ENCODE measurements around the gene COA7. TPM values are rescaled to one million over a fixed set of nuclear protein-coding genes. Genes with fewer than 3 reads are reported as not detected.
A peak's percentile ranks its signal among the peaks of the same experiment; 100 is the strongest.
"Not testable (repeated sequence)": the region's sequence is repeated elsewhere in the genome, so short reads cannot be mapped to it uniquely, and the experiment has no call there.

COA7 gene
- total and polyA plus RNA-seq, 2 experiments from 2014 or later: 7.6 to 10.4 TPM

- Histone ChIP-seq H3K9me3 (ENCODE audit: low read depth) (no peaks in the 10 kb centered on the region), H3K36me3 (no peaks in the 10 kb centered on the region), H3K4me1 (ENCODE audit: low read depth) (peaks cover 8% of the 10 kb centered on the region), H3K27me3 (no peaks in the 10 kb centered on the region), H3K4me3 (peak within 1 kb of the TSS; percentile 78), H3K27ac (peak within 1 kb of the TSS; percentile 95)
- peak; percentile 91 to 92 for DNase-seq (ENCODE audit: low read depth in 1 of 2, low spot score in 1 of 2)
- TF ChIP-seq CTCF (IDR thresholded peaks at IDR 0.05; ENCODE audit: low read depth, low read length): no peak
These were observed 28.3 kb upstream of the COA7 start, which contains the start of gene ZYG11B for GRCh38 chr1:52726265-52727113. ZYG11B (plus strand) TSS chr1:52726453; CDS start chr1:52726654, 201 bp downstream.

GRCh38 chr1:52725903-52726264 lies 27.7 kb upstream of the COA7 start:
- Histone ChIP-seq H3K27ac (no peak overlapping the region), H3K4me3 (peak overlapping the region; percentile 78), H3K4me1 (ENCODE audit: low read depth) (peaks cover 8% of the 10 kb centered on the region), H3K36me3 (no peaks in the 10 kb centered on the region), H3K9me3 (ENCODE audit: low read depth) (no peaks in the 10 kb centered on the region), H3K27me3 (no peaks in the 10 kb centered on the region)
- DNase-seq (ENCODE audit: low read depth in 1 of 2, low spot score in 1 of 2): no peak
- TF ChIP-seq CTCF (IDR thresholded peaks at IDR 0.05; ENCODE audit: low read depth, low read length): no peak

- Histone ChIP-seq H3K27ac (no peak overlapping the region), H3K27me3 (no peaks in the 10 kb centered on the region), H3K36me3 (no peaks in the 10 kb centered on the region), H3K4me3 (no peak overlapping the region), H3K4me1 (ENCODE audit: low read depth) (peaks cover 8% of the 10 kb centered on the region), H3K9me3 (ENCODE audit: low read depth) (no peaks in the 10 kb centered on the region)
- TF ChIP-seq CTCF (IDR thresholded peaks at IDR 0.05; ENCODE audit: low read depth, low read length): no peak
- no peak for DNase-seq (ENCODE audit: low read depth in 1 of 2, low spot score in 1 of 2)
These were observed 25.1 kb upstream of the COA7 start for GRCh38 chr1:52723260-52723659.

GRCh38 chr1:52715296-52715695 lies 17.1 kb upstream of the COA7 start:
- not testable (repeated sequence) for DNase-seq (ENCODE audit: low read depth in 1 of 2, low spot score in 1 of 2); H3K4me1 ChIP-seq (ENCODE audit: low read depth); H3K36me3 ChIP-seq; H3K27me3 ChIP-seq; H3K4me3 ChIP-seq; H3K9me3 ChIP-seq (ENCODE audit: low read depth); H3K27ac ChIP-seq

GRCh38 chr1:52713590-52713989 lies 15.4 kb upstream of the COA7 start:
- no peak for TF ChIP-seq CTCF (IDR thresholded peaks at IDR 0.05; ENCODE audit: low read depth, low read length)
- no peaks in the 10 kb centered on the region for H3K4me1 ChIP-seq (ENCODE audit: low read depth)
- H3K9me3 ChIP-seq (ENCODE audit: low read depth): no peaks in the 10 kb centered on the region
- H3K27me3 ChIP-seq: no peaks in the 10 kb centered on the region
- no peak for DNase-seq (ENCODE audit: low read depth in 1 of 2, low spot score in 1 of 2)
- H3K36me3 ChIP-seq: no peaks in the 10 kb centered on the region
- no peak overlapping the region for H3K27ac ChIP-seq
- H3K4me3 ChIP-seq: no peak overlapping the region

- H3K4me3 ChIP-seq: no peak overlapping the region
- TF ChIP-seq CTCF (IDR thresholded peaks at IDR 0.05; ENCODE audit: low read depth, low read length): no peak
These were observed 10.9 kb upstream of the COA7 start for GRCh38 chr1:52709016-52709415.

More at GRCh38 chr1:52709016-52709415, 10.9 kb upstream of the COA7 start:
- Histone ChIP-seq H3K27ac (no peak overlapping the region), H3K9me3 (ENCODE audit: low read depth) (no peaks in the 10 kb centered on the region), H3K4me1 (ENCODE audit: low read depth) (no peaks in the 10 kb centered on the region), H3K36me3 (no peaks in the 10 kb centered on the region), H3K27me3 (no peaks in the 10 kb centered on the region)
- peak in 1 of 2 donors; percentile 29 for DNase-seq (ENCODE audit: low read depth in 1 of 2, low spot score in 1 of 2)
